ENCODE data around the gene NTN3.

The NTN3 gene

DNA sequence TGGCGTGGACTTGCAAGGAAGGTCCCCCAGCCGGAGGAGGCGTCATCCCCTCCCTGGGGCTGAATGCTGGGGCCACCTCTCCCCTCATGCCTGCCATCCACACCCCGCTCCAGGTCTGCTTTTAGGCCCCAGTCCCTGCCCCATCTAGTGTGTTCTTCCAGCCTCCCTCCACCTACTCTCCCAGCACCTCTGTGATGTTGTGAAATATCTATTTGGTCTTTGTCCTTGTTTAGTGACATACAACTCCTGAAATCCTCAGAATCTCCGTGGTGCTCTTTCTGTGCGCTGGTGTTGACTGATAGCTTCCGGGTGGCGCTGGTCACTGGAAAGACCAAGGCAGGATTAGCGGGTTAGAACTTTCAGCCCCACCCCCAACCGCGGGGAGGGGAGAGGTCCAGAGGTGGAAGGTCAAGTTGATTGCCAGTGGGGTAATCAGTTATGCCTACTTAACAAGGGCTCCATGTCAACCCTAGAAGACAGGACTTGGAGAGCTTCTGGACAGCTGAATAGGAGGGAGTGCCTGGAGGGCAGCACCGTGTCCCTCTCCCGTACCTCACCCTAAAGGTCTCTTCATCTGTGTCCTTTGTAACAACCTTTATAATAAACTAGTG, 13.9 kb downstream of the NTN3 start:
- no peak overlapping the region for H2BK15ac ChIP-seq (ENCODE audit: low read length)
- WGBS, 2 donors (ENCODE audit: extremely low coverage in 2 of 2, insufficient read length in 2 of 2, insufficient replicate concordance in 1 of 2): no CpG with 5 or more reads among the region's 13 CpGs
- peaks cover 0 to 2% of the 10 kb centered on the region in 2 donors for H3K36me3 ChIP-seq (replicated peaks in 1 of 2; ENCODE audit: control insufficient read depth in 2 of 2, insufficient read depth in 2 of 2, low read length in 2 of 2)
- H3K9me3 ChIP-seq (replicated peaks in 1 of 2; ENCODE audit: control insufficient read depth in 2 of 2, insufficient read depth in 1 of 2, low read depth in 1 of 2, low read length in 2 of 2): no peaks in the 10 kb centered on the region
- H4K91ac ChIP-seq (ENCODE audit: low read depth, low read length, poor library complexity): no peak overlapping the region
- no peak overlapping the region for H3K23ac ChIP-seq (ENCODE audit: low read depth, low read length, poor library complexity)
- no peak overlapping the region for H2BK5ac ChIP-seq (ENCODE audit: low read length)
- no peak overlapping the region for H3K14ac ChIP-seq (ENCODE audit: low read length)
- H4K8ac ChIP-seq (ENCODE audit: low read depth, low read length): no peak overlapping the region
- no peak overlapping the region for H3K4me3 ChIP-seq (ENCODE audit: low read length in 2 of 2)
- H3K4me1 ChIP-seq (ENCODE audit: control insufficient read depth in 2 of 2, insufficient read depth in 1 of 2, low read depth in 1 of 2, low read length in 2 of 2): peaks cover 0 to 2% of the 10 kb centered on the region in 2 donors
- peaks cover 19% of the 10 kb centered on the region for H3K79me1 ChIP-seq (ENCODE audit: low read depth, low read length)
- no peak overlapping the region for H3K4ac ChIP-seq (ENCODE audit: low read length)
- H3K27ac ChIP-seq (replicated peaks; ENCODE audit: low read length): no peak overlapping the region
- H3K27me3 ChIP-seq (ENCODE audit: control insufficient read depth in 3 of 3, insufficient read depth in 3 of 3, low read depth in 1 of 3, low read length in 3 of 3): no peaks in the 10 kb centered on the region
- H2BK120ac ChIP-seq (ENCODE audit: low read depth, low read length): no peak overlapping the region
- no peak overlapping the region for H2AFZ ChIP-seq (ENCODE audit: low read length)
- H3K4me2 ChIP-seq (ENCODE audit: insufficient read depth, low read length, poor library complexity, severe bottlenecking): no peak overlapping the region
- H2BK12ac ChIP-seq (ENCODE audit: low read length): no peak overlapping the region
- no peak overlapping the region for H3K18ac ChIP-seq (ENCODE audit: low read length)
- DNase-seq (ENCODE audit: low spot score): no peak
- peak overlapping the region; percentile 44 for H3K9ac ChIP-seq (ENCODE audit: low read depth, low read length, poor library complexity)
- H2AK5ac ChIP-seq (ENCODE audit: low read depth, low read length): no peak overlapping the region

DNA sequence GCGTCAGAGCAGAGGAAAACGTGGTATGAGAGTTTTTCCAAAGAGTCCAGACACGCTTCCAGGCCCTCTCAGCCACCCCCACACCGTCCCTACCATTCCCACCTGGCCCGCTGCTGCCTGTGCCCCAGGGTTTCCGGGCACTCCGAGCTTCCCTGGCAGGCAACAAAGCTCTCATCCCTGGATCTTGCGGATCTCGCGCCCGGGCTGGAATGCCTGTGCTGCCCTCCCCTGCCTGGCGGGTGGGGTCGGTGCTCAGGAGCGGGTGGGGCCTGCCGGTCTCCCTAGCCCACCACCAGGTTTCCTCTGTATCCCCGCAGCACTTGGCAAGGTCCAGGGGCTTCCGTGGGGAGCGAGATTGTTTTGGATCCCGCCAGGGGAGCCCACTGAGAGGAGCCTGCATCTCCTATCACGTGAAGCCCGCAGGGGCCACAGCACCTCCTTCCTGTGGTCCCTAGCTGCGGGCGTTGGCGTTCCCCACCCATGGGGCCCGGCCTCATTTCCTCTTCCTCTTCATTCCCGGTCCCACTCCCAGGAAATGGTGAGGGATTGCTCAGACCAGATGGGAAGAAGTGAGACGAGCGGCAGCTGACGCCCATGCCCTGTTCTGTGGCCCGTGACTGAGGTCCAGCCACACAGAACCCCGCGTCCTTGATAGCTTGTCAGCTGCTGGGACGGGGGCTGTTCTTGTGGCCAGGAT, 14.9 kb downstream of the NTN3 start:
- no peak overlapping the region for H3K4ac ChIP-seq (ENCODE audit: low read length)
- peaks cover 19% of the 10 kb centered on the region for H3K79me1 ChIP-seq (ENCODE audit: low read depth, low read length)
- H2BK12ac ChIP-seq (ENCODE audit: low read length): peak overlapping the region; percentile 10
- H3K27me3 ChIP-seq (ENCODE audit: control insufficient read depth in 3 of 3, insufficient read depth in 3 of 3, low read depth in 1 of 3, low read length in 3 of 3): no peaks in the 10 kb centered on the region
- no peak overlapping the region for H3K4me2 ChIP-seq (ENCODE audit: insufficient read depth, low read length, poor library complexity, severe bottlenecking)
- H3K23ac ChIP-seq (ENCODE audit: low read depth, low read length, poor library complexity): peak overlapping the region; percentile 80
- no peak overlapping the region for H2AK5ac ChIP-seq (ENCODE audit: low read depth, low read length)
- H3K4me1 ChIP-seq (ENCODE audit: control insufficient read depth in 2 of 2, insufficient read depth in 1 of 2, low read depth in 1 of 2, low read length in 2 of 2): peaks cover 0 to 2% of the 10 kb centered on the region in 2 donors
- no peak overlapping the region for H4K91ac ChIP-seq (ENCODE audit: low read depth, low read length, poor library complexity)
- H3K14ac ChIP-seq (ENCODE audit: low read length): peak overlapping the region; percentile 56
- no peak overlapping the region for H2BK15ac ChIP-seq (ENCODE audit: low read length)
- H2BK120ac ChIP-seq (ENCODE audit: low read depth, low read length): no peak overlapping the region
- H2BK5ac ChIP-seq (ENCODE audit: low read length): peak overlapping the region; percentile 53
- H3K36me3 ChIP-seq (replicated peaks in 1 of 2; ENCODE audit: control insufficient read depth in 2 of 2, insufficient read depth in 2 of 2, low read length in 2 of 2): peaks cover 0 to 4% of the 10 kb centered on the region in 2 donors
- no peak overlapping the region for H2AFZ ChIP-seq (ENCODE audit: low read length)
- H3K9ac ChIP-seq (ENCODE audit: low read depth, low read length, poor library complexity): peak overlapping the region; percentile 77
- no peak overlapping the region for H3K27ac ChIP-seq (replicated peaks; ENCODE audit: low read length)
- H3K18ac ChIP-seq (ENCODE audit: low read length): no peak overlapping the region
- DNase-seq (ENCODE audit: low spot score): no peak
- WGBS, 2 donors (ENCODE audit: extremely low coverage in 2 of 2, insufficient read length in 2 of 2, insufficient replicate concordance in 1 of 2): no CpG with 5 or more reads among the region's 33 CpGs
- H4K8ac ChIP-seq (ENCODE audit: low read depth, low read length): no peak overlapping the region
- H3K4me3 ChIP-seq (ENCODE audit: low read length in 2 of 2): no peak overlapping the region
- no peaks in the 10 kb centered on the region for H3K9me3 ChIP-seq (replicated peaks in 1 of 2; ENCODE audit: control insufficient read depth in 2 of 2, insufficient read depth in 1 of 2, low read depth in 1 of 2, low read length in 2 of 2)

DNA sequence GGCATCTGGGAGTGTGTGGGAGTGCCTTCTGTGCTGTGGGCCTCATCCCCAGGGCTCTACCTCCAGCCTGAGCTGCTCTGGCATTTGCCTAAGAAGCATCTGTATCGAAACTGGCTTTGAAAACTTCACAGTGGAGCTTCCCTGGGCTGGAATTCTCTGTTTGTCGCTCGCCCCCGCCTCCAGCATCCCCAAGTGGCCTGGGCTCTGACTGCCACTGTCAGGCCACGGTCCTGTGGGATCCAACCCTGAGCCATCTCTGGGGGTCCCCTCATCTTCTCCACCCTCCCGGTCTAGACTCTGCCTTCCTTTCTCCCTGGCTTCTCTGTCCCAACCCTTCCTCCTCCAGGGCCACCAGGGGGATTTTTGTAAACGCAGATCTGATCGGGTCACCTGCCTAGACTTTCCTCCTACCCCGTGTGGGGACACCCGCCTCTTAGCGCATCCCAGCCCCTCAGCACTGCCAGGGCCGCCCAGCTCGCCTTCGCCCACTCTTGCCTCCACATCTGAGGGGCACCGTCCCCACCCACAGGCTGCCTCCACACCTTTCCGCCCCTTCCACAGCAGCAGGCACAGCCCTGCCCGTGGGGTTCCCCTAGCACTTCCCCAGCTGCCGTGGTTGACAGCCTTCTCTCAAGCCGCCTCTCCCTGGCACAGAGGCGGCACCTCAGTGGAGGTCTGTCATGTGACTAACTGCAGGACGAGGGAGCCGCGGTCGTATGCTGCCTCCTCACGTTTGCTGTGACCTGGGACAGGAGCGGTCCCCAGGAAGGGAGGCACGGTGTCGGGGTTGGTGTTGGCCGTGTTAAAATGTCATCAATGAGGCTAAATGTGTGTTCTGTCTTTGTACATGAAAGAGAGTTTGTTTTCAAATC, 15.8 kb downstream of the NTN3 start:
- H3K4me3 ChIP-seq (ENCODE audit: low read length in 2 of 2): no peak overlapping the region
- DNase-seq (ENCODE audit: low spot score): no peak
- H2BK5ac ChIP-seq (ENCODE audit: low read length): peak overlapping the region; percentile 53
- no peak overlapping the region for H4K91ac ChIP-seq (ENCODE audit: low read depth, low read length, poor library complexity)
- no peak overlapping the region for H3K27ac ChIP-seq (replicated peaks; ENCODE audit: low read length)
- no peak overlapping the region for H2AFZ ChIP-seq (ENCODE audit: low read length)
- H3K14ac ChIP-seq (ENCODE audit: low read length): peak overlapping the region; percentile 91
- peak overlapping the region; percentile 18 for H3K18ac ChIP-seq (ENCODE audit: low read length)
- H3K9ac ChIP-seq (ENCODE audit: low read depth, low read length, poor library complexity): peak overlapping the region; percentile 55
- H3K4ac ChIP-seq (ENCODE audit: low read length): no peak overlapping the region
- H2BK12ac ChIP-seq (ENCODE audit: low read length): no peak overlapping the region
- peaks cover 16% of the 10 kb centered on the region for H3K79me1 ChIP-seq (ENCODE audit: low read depth, low read length)
- H3K36me3 ChIP-seq (replicated peaks in 1 of 2; ENCODE audit: control insufficient read depth in 2 of 2, insufficient read depth in 2 of 2, low read length in 2 of 2): peaks cover 0 to 4% of the 10 kb centered on the region in 2 donors
- H3K27me3 ChIP-seq (ENCODE audit: control insufficient read depth in 3 of 3, insufficient read depth in 3 of 3, low read depth in 1 of 3, low read length in 3 of 3): no peaks in the 10 kb centered on the region
- H2BK15ac ChIP-seq (ENCODE audit: low read length): no peak overlapping the region
- no peak overlapping the region for H2BK120ac ChIP-seq (ENCODE audit: low read depth, low read length)
- no peak overlapping the region for H2AK5ac ChIP-seq (ENCODE audit: low read depth, low read length)
- H3K4me1 ChIP-seq (ENCODE audit: control insufficient read depth in 2 of 2, insufficient read depth in 1 of 2, low read depth in 1 of 2, low read length in 2 of 2): peaks cover 0 to 2% of the 10 kb centered on the region in 2 donors
- WGBS, 2 donors (ENCODE audit: extremely low coverage in 2 of 2, insufficient read length in 2 of 2, insufficient replicate concordance in 1 of 2): no CpG with 5 or more reads among the region's 29 CpGs
- H3K9me3 ChIP-seq (replicated peaks in 1 of 2; ENCODE audit: control insufficient read depth in 2 of 2, insufficient read depth in 1 of 2, low read depth in 1 of 2, low read length in 2 of 2): no peaks in the 10 kb centered on the region
- no peak overlapping the region for H3K4me2 ChIP-seq (ENCODE audit: insufficient read depth, low read length, poor library complexity, severe bottlenecking)
- H4K8ac ChIP-seq (ENCODE audit: low read depth, low read length): no peak overlapping the region
- H3K23ac ChIP-seq (ENCODE audit: low read depth, low read length, poor library complexity): no peak overlapping the region

DNA sequence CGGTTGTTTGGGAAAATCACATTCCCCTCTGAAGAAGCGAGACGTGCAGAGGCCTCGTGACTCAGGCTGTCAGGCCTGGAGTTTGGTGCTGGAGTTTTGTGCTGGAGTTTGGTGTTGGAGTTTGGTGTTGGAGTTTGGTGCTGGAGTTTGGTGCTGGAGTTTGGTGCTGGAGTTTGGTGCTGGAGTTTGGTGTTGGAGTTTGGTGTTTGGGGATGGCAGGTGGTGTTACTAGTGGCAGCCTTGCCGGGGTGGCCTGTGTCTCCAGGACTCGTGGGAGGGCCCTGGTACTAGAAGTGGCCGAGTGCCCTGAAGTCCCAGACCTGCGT, 16.4 kb downstream of the NTN3 start:
- no peak overlapping the region for H3K27ac ChIP-seq (replicated peaks; ENCODE audit: low read length)
- no peak overlapping the region for H3K23ac ChIP-seq (ENCODE audit: low read depth, low read length, poor library complexity)
- no peak overlapping the region for H3K9ac ChIP-seq (ENCODE audit: low read depth, low read length, poor library complexity)
- no peak overlapping the region for H2BK5ac ChIP-seq (ENCODE audit: low read length)
- no peak overlapping the region for H4K8ac ChIP-seq (ENCODE audit: low read depth, low read length)
- H3K4me3 ChIP-seq (ENCODE audit: low read length in 2 of 2): no peak overlapping the region
- H2BK12ac ChIP-seq (ENCODE audit: low read length): peak overlapping the region; percentile 58
- H4K91ac ChIP-seq (ENCODE audit: low read depth, low read length, poor library complexity): no peak overlapping the region
- H3K4me2 ChIP-seq (ENCODE audit: insufficient read depth, low read length, poor library complexity, severe bottlenecking): no peak overlapping the region
- H3K18ac ChIP-seq (ENCODE audit: low read length): no peak overlapping the region
- no peak overlapping the region for H3K4ac ChIP-seq (ENCODE audit: low read length)
- peak overlapping the region; percentile 61 for H2BK120ac ChIP-seq (ENCODE audit: low read depth, low read length)
- H3K36me3 ChIP-seq (replicated peaks in 1 of 2; ENCODE audit: control insufficient read depth in 2 of 2, insufficient read depth in 2 of 2, low read length in 2 of 2): peaks cover 0 to 4% of the 10 kb centered on the region in 2 donors
- H3K27me3 ChIP-seq (ENCODE audit: control insufficient read depth in 3 of 3, insufficient read depth in 3 of 3, low read depth in 1 of 3, low read length in 3 of 3): no peaks in the 10 kb centered on the region
- no peak for DNase-seq (ENCODE audit: low spot score)
- H3K79me1 ChIP-seq (ENCODE audit: low read depth, low read length): peaks cover 16% of the 10 kb centered on the region
- no peak overlapping the region for H2AK5ac ChIP-seq (ENCODE audit: low read depth, low read length)
- peak overlapping the region; percentile 8 for H3K14ac ChIP-seq (ENCODE audit: low read length)
- H2AFZ ChIP-seq (ENCODE audit: low read length): no peak overlapping the region
- no CpG with 5 or more reads among the region's 8 CpGs for WGBS, 2 donors (ENCODE audit: extremely low coverage in 2 of 2, insufficient read length in 2 of 2, insufficient replicate concordance in 1 of 2)
- H3K4me1 ChIP-seq (ENCODE audit: control insufficient read depth in 2 of 2, insufficient read depth in 1 of 2, low read depth in 1 of 2, low read length in 2 of 2): peaks cover 0 to 2% of the 10 kb centered on the region in 2 donors
- no peak overlapping the region for H2BK15ac ChIP-seq (ENCODE audit: low read length)
- no peaks in the 10 kb centered on the region for H3K9me3 ChIP-seq (replicated peaks in 1 of 2; ENCODE audit: control insufficient read depth in 2 of 2, insufficient read depth in 1 of 2, low read depth in 1 of 2, low read length in 2 of 2)

Data from neuronal stem cell (in vitro differentiated cells).